ENCODE measurements around the gene REC8. TPM values are rescaled to one million over a fixed set of nuclear protein-coding genes. Genes with fewer than 3 reads are reported as not detected.
A peak's percentile ranks its signal among the peaks of the same experiment; 100 is the strongest.
"Not testable (repeated sequence)": the region's sequence is repeated elsewhere in the genome, so short reads cannot be mapped to it uniquely, and the experiment has no call there.

The REC8 gene
- total RNA-seq, 3 donors from 2014 or later: 17.4 to 24.8 (median 19.9) TPM

- Mint-ChIP-seq H3K27me3 (ENCODE audit: low read depth) (no peaks in the 10 kb centered on the region), H3K9me3 (no peaks in the 10 kb centered on the region), H3K4me3 (no peak overlapping the region), H3K36me3 (ENCODE audit: insufficient read depth) (peaks cover 29% of the 10 kb centered on the region), H3K4me1 (ENCODE audit: low read depth) (peaks cover 51% of the 10 kb centered on the region)
- ATAC-seq (no peak), DNase-seq (no peak)
Measured at GRCh38 chr14:24190416-24190815, 18.5 kb downstream of the REC8 start.

DNA sequence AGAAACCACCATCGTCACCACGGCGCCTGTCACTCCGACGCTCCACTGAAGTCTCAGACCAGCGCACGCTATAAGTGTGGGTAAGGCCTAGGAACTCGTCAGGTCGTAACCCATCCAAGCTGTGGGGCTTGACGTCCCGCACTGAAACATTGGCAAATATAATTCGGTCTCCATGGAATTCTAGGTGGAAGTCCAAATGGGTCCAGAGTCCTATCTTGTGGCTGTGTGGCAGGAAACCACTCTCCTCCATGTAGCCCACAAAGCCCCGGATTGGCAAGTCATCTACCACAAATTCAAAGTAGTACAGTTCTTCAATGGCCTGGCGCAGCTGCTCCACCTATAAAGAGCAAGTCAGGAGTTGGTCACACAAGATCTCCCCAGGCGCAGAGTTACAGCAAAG lies 21.1 kb downstream of the REC8 start:
- Mint-ChIP-seq H3K27me3 (ENCODE audit: low read depth) (no peaks in the 10 kb centered on the region), H3K4me1 (ENCODE audit: low read depth) (peaks cover 51% of the 10 kb centered on the region), H3K36me3 (ENCODE audit: insufficient read depth) (peaks cover 20% of the 10 kb centered on the region), H3K4me3 (no peak overlapping the region), H3K9me3 (no peaks in the 10 kb centered on the region)
- DNase-seq: no peak
- no peak for ATAC-seq

GRCh38 chr14:24194186-24194872 lies 22.4 kb downstream of the REC8 start:
- peaks cover 50% of the 10 kb centered on the region for H3K4me1 Mint-ChIP-seq (ENCODE audit: low read depth)
- H3K4me3 Mint-ChIP-seq: peak overlapping the region; percentile 97
- no peak for ATAC-seq
- H3K9me3 Mint-ChIP-seq: no peaks in the 10 kb centered on the region
- H3K27me3 Mint-ChIP-seq (ENCODE audit: low read depth): no peaks in the 10 kb centered on the region
- DNase-seq: no peak
- peaks cover 24% of the 10 kb centered on the region for H3K36me3 Mint-ChIP-seq (ENCODE audit: insufficient read depth)

GRCh38 chr14:24194873-24195185 lies 22.9 kb downstream of the REC8 start:
- H3K4me3 Mint-ChIP-seq: peak overlapping the region; percentile 97
- no peaks in the 10 kb centered on the region for H3K27me3 Mint-ChIP-seq (ENCODE audit: low read depth)
- H3K36me3 Mint-ChIP-seq (ENCODE audit: insufficient read depth): peaks cover 25% of the 10 kb centered on the region
- H3K9me3 Mint-ChIP-seq: no peaks in the 10 kb centered on the region
- DNase-seq: no peak
- H3K4me1 Mint-ChIP-seq (ENCODE audit: low read depth): peaks cover 48% of the 10 kb centered on the region
- no peak for ATAC-seq

GRCh38 chr14:24195186-24196070 lies 23.5 kb downstream of the REC8 start, which contains the start of gene TM9SF1:
TM9SF1 (minus strand) TSS chr14:24195441; CDS start chr14:24195019, 422 bp downstream.
- DNase-seq (peak; percentile 83), ATAC-seq (peak; percentile 94 to 96)
- Mint-ChIP-seq H3K27me3 (ENCODE audit: low read depth) (no peaks in the 10 kb centered on the region), H3K4me3 (peak within 1 kb of the TSS; percentile 97), H3K9me3 (no peaks in the 10 kb centered on the region), H3K36me3 (ENCODE audit: insufficient read depth) (peaks cover 24% of the 10 kb centered on the region), H3K4me1 (ENCODE audit: low read depth) (peaks cover 45% of the 10 kb centered on the region)

GRCh38 chr14:24196071-24197055 lies 24.5 kb downstream of the REC8 start:
- Mint-ChIP-seq H3K4me3 (peak overlapping the region; percentile 97), H3K9me3 (no peaks in the 10 kb centered on the region), H3K36me3 (ENCODE audit: insufficient read depth) (peaks cover 26% of the 10 kb centered on the region), H3K4me1 (ENCODE audit: low read depth) (peaks cover 45% of the 10 kb centered on the region), H3K27me3 (ENCODE audit: low read depth) (no peaks in the 10 kb centered on the region)
- DNase-seq (no peak), ATAC-seq (peak; percentile 6 to 9)

GRCh38 chr14:24197056-24197450 lies 25.2 kb downstream of the REC8 start:
- Mint-ChIP-seq H3K9me3 (no peaks in the 10 kb centered on the region), H3K4me1 (ENCODE audit: low read depth) (peaks cover 43% of the 10 kb centered on the region), H3K4me3 (peak overlapping the region; percentile 97), H3K27me3 (ENCODE audit: low read depth) (no peaks in the 10 kb centered on the region), H3K36me3 (ENCODE audit: insufficient read depth) (peaks cover 28% of the 10 kb centered on the region)
- no peak for DNase-seq
- no peak for ATAC-seq

GRCh38 chr14:24198814-24199524 lies 27.1 kb downstream of the REC8 start:
- Mint-ChIP-seq H3K9me3 (no peaks in the 10 kb centered on the region), H3K27me3 (ENCODE audit: low read depth) (no peaks in the 10 kb centered on the region), H3K4me1 (ENCODE audit: low read depth) (peaks cover 36% of the 10 kb centered on the region), H3K36me3 (ENCODE audit: insufficient read depth) (peaks cover 28% of the 10 kb centered on the region), H3K4me3 (peak overlapping the region; percentile 2)
- DNase-seq: no peak
- no peak for ATAC-seq

DNA sequence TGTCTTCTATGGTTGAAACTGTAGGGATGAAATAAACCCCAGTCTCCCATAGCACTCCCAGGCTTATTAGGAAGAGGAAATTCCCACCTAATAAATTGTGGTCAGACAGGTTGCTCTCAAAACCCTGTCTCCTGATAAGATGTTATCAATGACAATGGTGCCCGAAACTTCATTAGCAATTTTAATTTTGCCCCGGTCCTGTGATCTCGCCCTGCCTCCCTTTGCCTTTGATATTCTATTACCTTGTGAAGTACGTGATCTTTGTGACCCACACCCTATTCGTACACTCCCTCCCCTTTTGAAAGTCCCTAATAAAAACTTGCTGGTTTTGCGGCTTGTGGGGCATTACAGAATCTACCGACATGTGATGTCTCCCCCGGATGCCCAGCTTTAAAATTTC lies 30.7 kb downstream of the REC8 start:
- Mint-ChIP-seq H3K36me3 (ENCODE audit: insufficient read depth) (peaks cover 51% of the 10 kb centered on the region), H3K4me1 (ENCODE audit: low read depth) (peaks cover 33% of the 10 kb centered on the region)
- not testable (repeated sequence) for H3K9me3 Mint-ChIP-seq; DNase-seq; H3K4me3 Mint-ChIP-seq; H3K27me3 Mint-ChIP-seq (ENCODE audit: low read depth); ATAC-seq

GRCh38 chr14:24203249-24203886 lies 31.5 kb downstream of the REC8 start:
- ATAC-seq; DNase-seq; H3K27me3 Mint-ChIP-seq (ENCODE audit: low read depth); H3K9me3 Mint-ChIP-seq; H3K4me3 Mint-ChIP-seq: not testable (repeated sequence)
- H3K36me3 Mint-ChIP-seq (ENCODE audit: insufficient read depth): peaks cover 55% of the 10 kb centered on the region
- peaks cover 33% of the 10 kb centered on the region for H3K4me1 Mint-ChIP-seq (ENCODE audit: low read depth)

- no peak for ATAC-seq
- peaks cover 51% of the 10 kb centered on the region for H3K36me3 Mint-ChIP-seq (ENCODE audit: insufficient read depth)
- no peaks in the 10 kb centered on the region for H3K27me3 Mint-ChIP-seq (ENCODE audit: low read depth)
- DNase-seq: no peak
- peaks cover 26% of the 10 kb centered on the region for H3K4me1 Mint-ChIP-seq (ENCODE audit: low read depth)
- H3K9me3 Mint-ChIP-seq: no peaks in the 10 kb centered on the region
- H3K4me3 Mint-ChIP-seq: no peak overlapping the region
Measured at GRCh38 chr14:24204163-24205146, 32.6 kb downstream of the REC8 start.

DNA sequence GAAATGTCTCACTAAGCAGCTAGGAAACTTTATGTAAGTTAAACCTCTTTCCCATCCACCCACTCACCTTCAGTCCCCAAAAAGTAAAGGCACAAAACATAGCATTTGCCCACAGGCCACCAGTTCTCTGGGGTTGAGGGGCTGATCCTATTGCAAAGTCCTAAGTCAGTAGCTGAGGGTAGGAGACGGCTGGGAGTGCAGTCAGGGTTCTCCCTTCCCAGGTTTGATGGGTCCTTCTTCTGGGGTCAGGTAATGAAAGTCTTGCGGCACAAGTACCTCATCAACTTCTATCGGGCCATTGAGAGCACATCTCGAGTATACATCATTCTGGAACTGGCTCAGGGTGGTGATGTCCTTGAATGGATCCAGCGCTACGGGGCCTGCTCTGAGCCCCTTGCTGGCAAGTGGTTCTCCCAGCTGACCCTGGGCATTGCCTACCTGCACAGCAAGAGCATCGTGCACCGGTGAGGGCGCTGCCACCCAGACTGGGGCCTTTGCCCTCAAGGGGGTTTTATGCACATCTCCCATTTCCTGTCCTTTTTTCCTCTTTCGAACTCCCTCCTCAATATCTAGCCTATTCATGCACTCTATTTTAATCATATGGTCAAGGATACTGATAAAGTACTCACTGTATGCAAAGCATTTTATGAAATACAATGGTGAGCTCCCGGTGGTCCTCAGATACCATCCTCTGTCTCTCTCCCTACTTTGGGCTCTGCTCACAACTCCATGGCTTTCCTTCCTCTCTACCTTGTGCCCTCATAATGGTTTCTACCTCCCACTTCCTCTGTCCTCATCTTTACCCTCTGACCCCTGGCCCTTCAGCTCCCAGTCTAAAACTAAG lies 34.6 kb downstream of the REC8 start:
- Mint-ChIP-seq H3K27me3 (ENCODE audit: low read depth) (no peaks in the 10 kb centered on the region), H3K36me3 (ENCODE audit: insufficient read depth) (peaks cover 60% of the 10 kb centered on the region), H3K4me1 (ENCODE audit: low read depth) (peaks cover 34% of the 10 kb centered on the region), H3K4me3 (no peak overlapping the region), H3K9me3 (no peaks in the 10 kb centered on the region)
- ATAC-seq: no peak
- no peak for DNase-seq

All from activated T-cell treated with anti-CD3 and anti-CD28 coated beads, Interleukin-2, amount 50 U/mL, for 4 hours (primary cell).